ENCODE measurements around the gene CYP24A1. TPM values are rescaled to one million over a fixed set of nuclear protein-coding genes. Genes with fewer than 3 reads are reported as not detected.

The CYP24A1 gene
- total and polyA plus RNA-seq, 2 of the 13 experiments (the other 11 are each of a cell fraction or from before 2014, with no cell fraction given): 9.4 to 32.7 TPM

- TF ChIP-seq HMGA1 (CRISPR knock-in tag; conservative IDR thresholded peaks at IDR 0.05) (no peak), TOE1 (CRISPR knock-in tag; IDR thresholded peaks at IDR 0.05) (no peak), ZNF253 (CRISPR knock-in tag; IDR thresholded peaks at IDR 0.05; ENCODE audit: borderline replicate concordance) (no peak), JUN (CRISPR knock-in tag; IDR thresholded peaks at IDR 0.05) (no peak), ZNF577 (CRISPR knock-in tag; IDR thresholded peaks at IDR 0.05; ENCODE audit: borderline replicate concordance, low read depth) (no peak)
Observed at GRCh38 chr20:54158856-54159418, 14.8 kb downstream of the CYP24A1 start (continued).

- TF ChIP-seq SNAPC5 (CRISPR knock-in tag; IDR thresholded peaks at IDR 0.05; ENCODE audit: borderline replicate concordance): no peak
- no peak for TF ChIP-seq SMAD1 (CRISPR knock-in tag; IDR thresholded peaks at IDR 0.05; ENCODE audit: borderline replicate concordance, low read depth)
- no peak for TF ChIP-seq PHB2 (IDR thresholded peaks at IDR 0.05; ENCODE audit: partially characterized antibody)
- TF ChIP-seq TCF7 (IDR thresholded peaks at IDR 0.05; ENCODE audit: low read depth): no peak
- no peak for TF ChIP-seq TGIF2 (CRISPR knock-in tag; IDR thresholded peaks at IDR 0.05)
- no peak for TF ChIP-seq SMC3 (IDR thresholded peaks at IDR 0.05; ENCODE audit: low read length)
- no peak for TF ChIP-seq ZNF343 (CRISPR knock-in tag; IDR thresholded peaks at IDR 0.05)
- no peak for TF ChIP-seq KAT8 (CRISPR knock-in tag; IDR thresholded peaks at IDR 0.05)
- no peak for TF ChIP-seq ATRX (CRISPR knock-in tag; IDR thresholded peaks at IDR 0.05; ENCODE audit: borderline replicate concordance)
- TF ChIP-seq ZNF430 (CRISPR knock-in tag; IDR thresholded peaks at IDR 0.05): no peak
- TF ChIP-seq TARDBP (CRISPR knock-in tag; IDR thresholded peaks at IDR 0.05): no peak
- no peak for TF ChIP-seq HNF4G (IDR thresholded peaks at IDR 0.05; ENCODE audit: borderline replicate concordance, low read depth, low read length)
- no peak for TF ChIP-seq HNF4G (CRISPR knock-in tag; IDR thresholded peaks at IDR 0.05; ENCODE audit: borderline replicate concordance, low read depth)
- intact Hi-C loops (cut with micrococcal nuclease; ENCODE audit: unreplicated experiment): no loop called here
- Histone ChIP-seq H4K20me1 (ENCODE audit: insufficient read depth, low read length) (no peaks in the 10 kb centered on the region), H3K9ac (ENCODE audit: insufficient read depth, low read depth, low read length) (no peak overlapping the region), H3K4me1 (ENCODE audit: insufficient read depth, low read length) (peaks cover 13% of the 10 kb centered on the region), H3K27me3 (ENCODE audit: control insufficient read depth in 1 of 2, insufficient read depth in 2 of 2, low read length in 2 of 2) (no peaks in the 10 kb centered on the region), H3K4me2 (ENCODE audit: low read depth, low read length) (no peak overlapping the region), H3K79me2 (ENCODE audit: insufficient read depth, low read length) (no peaks in the 10 kb centered on the region), H3K9me3 (ENCODE audit: low read length) (no peaks in the 10 kb centered on the region), H3K36me3 (replicated peaks in 1 of 2; ENCODE audit: control insufficient read depth in 1 of 2, insufficient read depth in 2 of 2, low read length in 2 of 2) (no peaks in the 10 kb centered on the region; a peak in 2 of 5 replicates), H3K27ac (ENCODE audit: extremely low read length, insufficient read depth, low read length) (no peak overlapping the region), H3K4me3 (replicated peaks in 1 of 3; ENCODE audit: insufficient read depth in 1 of 3, low read depth in 2 of 3, low read length in 3 of 3) (no peak overlapping the region), H2AFZ (ENCODE audit: low read length) (no peak overlapping the region)
- DNase-seq (ENCODE audit: low spot score) (no peak), FAIRE-seq (no peak), ATAC-seq (no peak)
- CTCF ChIA-PET (ENCODE audit: low intra/inter-chr PET ratio, low total read pairs): no interaction called here
- in situ Hi-C loops (cut with HindIII; ENCODE audit: extremely low pct_ligation_motif_present, low pct_unique_long_range_greater_than_20kb): no loop called here
- no TSS peak for BruUV-seq (replicated peaks)
- POLR2A ChIA-PET: no interaction called here
- WGBS (ENCODE audit: low lambda C conversion rate): 91% methylated on average over 3 of the region's 3 CpGs
Observed at GRCh38 chr20:54158226-54158625, 15.6 kb downstream of the CYP24A1 start.
